Dermis blood vessel endothelial cell (primary cell): ENCODE data around the gene SSTR5. TPM values are rescaled to one million over a fixed set of nuclear protein-coding genes. Genes with fewer than 3 reads are reported as not detected.
"Not testable (repeated sequence)": the region's sequence is repeated elsewhere in the genome, so short reads cannot be mapped to it uniquely, and the experiment has no call there.

ENCODE experiments used
- DNase-seq: peaks from one replicate; pipeline ENCODE4 v3.0.0; 2010
- total RNA-seq: library from RNA; depleted of rRNA; stranded (reverse); fragments of >200 nt; gene quantifications from 2 replicates; pipeline ENCODE4 v1.2.3, GENCODE V29; 2014

The SSTR5 gene
- total RNA-seq, 1 donor from 2014 or later: 0.17 TPM

DNA sequence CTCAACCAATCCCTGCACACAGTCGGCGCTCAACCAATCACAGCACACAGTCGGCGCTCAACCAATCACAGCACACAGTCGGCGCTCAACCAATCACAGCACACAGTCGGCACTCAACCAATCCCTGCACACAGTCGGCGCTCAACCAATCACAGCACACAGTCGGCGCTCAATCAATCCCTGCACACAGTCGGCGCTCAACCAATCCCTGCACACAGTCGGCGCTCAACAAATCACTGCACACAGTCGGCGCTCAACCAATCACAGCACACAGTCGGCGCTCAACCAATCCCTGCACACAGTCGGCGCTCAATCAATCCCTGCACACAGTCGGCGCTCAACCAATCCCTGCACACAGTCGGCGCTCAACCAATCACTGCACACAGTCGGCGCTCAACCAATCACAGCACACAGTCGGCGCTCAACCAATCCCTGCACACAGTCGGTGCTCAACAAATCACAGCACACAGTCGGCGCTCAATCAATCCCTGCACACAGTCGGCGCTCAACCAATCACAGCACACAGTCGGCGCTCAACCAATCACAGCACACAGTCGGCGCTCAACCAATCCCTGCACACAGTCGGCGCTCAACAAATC, 20.2 kb downstream of the SSTR5 start:
- not testable (repeated sequence) for DNase-seq

DNA sequence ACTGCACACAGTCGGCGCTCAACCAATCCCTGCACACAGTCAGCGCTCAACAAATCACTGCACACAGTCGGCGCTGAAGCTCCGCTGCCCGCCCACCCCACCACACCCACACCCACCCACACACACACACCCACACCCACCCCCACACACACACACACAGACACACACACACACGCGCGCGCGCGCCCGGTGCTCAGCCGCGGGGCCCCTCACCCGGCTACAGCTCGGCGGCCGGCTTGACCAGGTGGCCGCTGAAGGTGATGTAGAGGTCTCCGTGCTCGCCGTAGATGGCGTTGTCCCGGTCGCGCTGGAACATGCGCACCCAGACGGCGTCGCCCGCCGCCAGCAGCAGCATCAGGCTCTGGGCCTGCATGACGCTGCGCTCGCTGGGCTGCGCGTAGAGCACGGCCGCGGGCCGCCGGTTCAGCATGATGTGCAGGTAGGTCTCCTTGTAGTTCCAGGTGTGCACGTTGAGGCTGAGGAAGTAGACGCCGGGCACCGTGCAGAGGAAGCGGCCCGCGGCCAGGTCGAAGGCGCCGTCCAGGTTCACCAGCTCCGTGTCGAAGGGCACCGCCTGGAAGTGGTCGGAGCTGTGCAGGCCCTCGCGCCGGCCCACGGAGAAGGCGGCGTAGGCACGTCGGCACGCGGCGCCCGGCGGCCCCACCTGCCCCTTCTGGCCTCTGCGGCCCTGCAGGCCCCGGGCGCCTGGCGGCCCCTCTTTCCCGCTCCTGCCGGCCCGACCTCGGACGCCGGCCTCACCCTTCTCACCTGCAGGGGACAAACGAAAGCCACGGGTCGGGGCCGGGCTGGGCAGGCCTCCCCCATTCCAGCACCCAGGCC, 21.0 kb downstream of the SSTR5 start:
- DNase-seq: peak; percentile 19

DNA sequence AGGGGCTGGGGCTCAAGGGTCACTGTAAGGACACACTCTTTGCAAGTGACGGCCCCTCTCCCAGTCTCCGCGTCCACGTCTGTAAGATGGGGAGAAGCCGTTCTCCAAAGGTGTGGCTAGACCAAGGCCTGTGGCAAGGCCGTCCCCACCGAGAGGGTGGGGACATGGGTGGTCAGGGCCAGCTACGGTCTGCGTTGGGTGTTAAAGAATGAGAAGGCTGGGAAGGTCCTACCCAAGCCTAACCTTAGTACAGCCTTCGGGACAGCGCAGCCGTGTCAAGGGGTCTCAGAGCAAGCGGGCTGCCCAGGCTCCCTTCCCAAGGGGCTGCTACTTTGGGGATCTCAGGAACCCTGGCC, 21.6 kb downstream of the SSTR5 start:
- DNase-seq: no peak

DNA sequence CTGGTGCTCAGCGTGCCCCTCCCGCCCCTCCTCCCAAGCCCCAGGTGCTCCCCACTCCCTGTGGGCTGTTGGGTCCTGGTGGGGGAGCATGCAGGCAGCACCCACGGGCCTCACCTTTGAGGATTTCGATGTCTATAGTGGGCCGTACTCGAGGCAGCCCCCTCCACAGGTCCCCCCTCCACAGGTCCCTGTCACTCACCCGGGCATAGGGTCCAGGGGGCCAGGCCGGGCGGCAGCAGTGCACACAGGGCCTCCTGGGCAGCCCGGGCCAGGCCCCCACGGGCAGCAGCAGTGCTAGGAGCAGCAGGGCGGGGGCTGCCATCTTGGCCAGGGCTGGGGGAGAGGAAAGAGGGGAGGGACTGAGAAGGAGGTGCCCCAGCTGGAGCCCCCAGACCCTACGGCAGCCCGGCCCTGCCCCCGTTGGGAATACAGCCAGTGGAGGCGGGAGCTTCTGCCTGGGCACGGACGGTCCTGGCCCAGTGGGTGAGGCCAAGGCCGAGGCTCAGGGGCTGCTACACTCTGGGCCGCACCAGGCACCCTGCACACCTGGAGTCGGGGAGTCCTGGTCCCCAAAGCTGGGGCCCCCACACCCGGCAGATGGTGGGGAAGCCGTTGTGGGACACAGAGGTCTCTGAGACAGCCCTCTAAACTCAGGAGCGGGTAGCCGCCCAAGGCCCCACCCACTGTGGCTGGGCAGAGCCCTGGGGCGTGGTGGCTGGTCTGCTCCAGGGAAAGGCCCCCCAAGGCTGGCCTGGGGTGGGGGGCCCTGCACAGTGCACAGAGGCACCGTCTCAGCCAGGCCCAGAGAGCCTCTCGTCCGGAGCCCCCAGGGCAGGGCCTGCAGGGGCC, 22.3 kb downstream of the SSTR5 start:
- DNase-seq: no peak

GRCh38 chr16:1095450-1096168, 23.1 kb downstream of the SSTR5 start:
- DNase-seq: no peak

DNA sequence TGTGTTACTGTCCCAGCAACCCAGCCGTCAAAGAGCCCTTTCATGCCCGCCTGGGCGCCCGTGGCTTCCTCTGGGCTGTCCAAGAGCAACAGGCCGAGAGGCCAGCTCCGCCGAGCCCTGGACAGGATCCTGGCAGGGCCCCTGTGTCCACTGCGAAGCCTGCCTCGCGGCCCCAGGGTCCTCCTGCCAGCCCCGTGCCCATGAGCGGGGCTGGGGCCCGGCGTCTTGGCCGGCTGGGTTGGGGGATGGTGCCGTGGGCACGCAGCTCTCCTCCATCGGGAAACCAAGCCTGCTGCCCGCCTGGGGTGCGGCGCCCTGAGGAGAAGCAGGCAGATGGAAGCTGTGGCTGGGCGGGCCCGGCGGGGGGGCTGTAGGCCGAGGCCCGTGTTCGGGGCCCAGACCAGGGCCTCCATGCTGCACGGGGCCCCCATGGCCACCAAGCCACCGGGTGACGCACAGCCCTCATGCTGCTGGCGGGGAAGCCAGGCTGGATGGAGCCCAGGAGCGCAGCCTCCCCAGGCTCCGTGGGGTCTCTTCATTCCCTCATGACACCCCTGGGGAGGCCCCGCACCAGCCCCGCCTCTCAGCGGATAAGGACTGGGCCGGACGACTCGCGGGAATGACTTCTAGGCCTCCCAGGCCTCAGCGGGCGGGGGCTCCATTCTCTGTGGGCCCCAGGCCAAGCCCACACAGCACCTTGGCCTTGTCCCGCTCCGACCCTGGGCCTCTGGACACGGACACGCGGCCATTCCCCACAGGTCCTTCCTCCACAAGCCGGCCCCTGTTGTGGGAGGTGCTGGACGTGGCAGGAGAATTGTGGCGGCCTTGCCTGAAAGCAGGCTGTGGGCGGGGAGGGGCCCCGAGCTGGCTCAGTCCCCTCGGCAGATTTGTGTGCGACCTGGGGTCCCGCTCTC, 23.9 kb downstream of the SSTR5 start, which contains the start of gene C1QTNF8:
TSS of gene C1QTNF8 (minus strand) at position 76 of the 914 bp plus-strand sequence. CDS start 1,322 bp downstream, outside the sequence.
- no peak for DNase-seq

DNA sequence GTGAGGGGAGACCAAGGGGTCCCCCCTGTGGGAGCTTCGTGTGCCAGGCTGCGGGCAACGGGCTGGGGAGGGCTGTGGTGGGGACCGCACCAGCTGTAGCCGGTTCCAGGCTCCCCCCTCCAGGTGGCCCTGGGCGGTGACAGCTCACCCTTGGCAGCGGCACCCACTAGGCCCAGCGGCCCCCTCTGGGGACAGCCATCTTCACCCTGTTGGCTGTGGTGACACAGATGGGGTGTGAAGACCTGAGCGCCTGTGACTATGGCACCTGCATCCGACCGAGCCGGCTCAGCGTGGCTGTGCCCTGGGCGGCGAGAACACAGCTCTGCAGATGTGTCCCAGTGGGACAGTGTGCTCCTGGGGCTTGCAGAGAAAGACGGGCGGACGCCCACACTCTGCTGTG, 24.6 kb downstream of the SSTR5 start:
- DNase-seq: no peak

DNA sequence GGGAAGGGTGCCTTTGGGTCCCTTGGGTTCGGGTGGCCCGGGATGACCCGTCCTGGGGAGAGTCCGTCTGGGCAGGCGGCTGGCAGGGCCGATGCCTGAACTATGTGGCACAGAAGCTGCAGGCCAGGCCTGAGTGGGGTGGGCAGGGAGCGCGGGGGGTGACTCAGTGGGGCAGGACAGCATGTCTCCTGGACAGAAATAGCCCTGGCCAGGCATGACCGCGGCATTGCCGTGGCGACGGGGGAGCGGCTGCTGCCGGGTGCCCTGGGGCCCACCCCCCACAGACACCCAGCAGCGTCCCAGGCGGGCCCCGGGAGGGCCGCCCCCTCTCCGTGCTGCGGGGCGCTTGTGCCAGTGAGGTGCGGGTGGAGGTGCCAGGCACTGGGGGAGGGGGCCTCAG, 25.3 kb downstream of the SSTR5 start:
- no peak for DNase-seq

GRCh38 chr16:1098266-1098991, 25.9 kb downstream of the SSTR5 start:
- no peak for DNase-seq

DNA sequence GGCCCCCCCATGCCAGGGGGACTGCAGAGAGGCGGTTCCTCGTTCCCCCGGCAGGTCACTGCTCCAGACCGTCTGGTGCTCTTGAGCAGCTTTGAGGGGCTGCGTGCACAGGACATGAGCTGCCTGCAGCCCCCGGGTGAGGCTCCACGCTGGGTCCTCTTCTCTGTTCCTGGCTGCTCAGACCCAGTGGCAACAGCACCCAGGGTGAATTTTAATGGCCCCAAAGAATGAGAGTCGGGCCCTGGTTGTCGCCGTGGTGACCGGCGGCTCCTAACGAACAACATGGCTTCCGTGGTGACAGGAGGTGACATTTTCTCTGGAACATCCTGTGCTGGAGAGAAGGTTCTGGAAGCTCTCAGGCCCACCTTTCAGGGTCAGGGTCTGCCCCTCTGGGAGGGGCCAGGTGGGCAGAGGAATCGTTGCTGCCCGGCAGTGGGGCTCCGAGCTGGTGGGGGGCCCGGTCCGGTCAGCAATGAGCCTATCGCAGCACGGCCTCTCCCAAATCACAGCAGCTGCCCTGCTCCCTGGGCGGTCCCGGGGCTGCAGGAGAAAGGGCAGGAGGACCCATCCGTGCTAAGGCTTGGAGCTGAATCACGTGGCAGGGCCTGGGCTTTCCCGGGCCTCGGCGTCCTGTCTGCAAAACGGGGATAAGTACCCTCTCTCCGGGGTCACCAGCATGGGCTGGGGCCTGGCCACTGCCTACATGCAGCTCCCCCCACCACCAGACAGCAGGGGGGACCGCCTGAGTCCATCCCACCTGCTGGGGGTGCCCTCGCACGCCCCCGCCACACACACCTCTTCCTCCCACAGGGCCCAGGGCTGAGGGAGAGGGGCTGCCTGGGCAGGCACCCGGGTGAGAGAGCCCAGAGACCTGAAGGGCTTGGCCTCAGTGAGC, 26.9 kb downstream of the SSTR5 start:
- no peak for DNase-seq

- DNase-seq: no peak
Observed at GRCh38 chr16:1100084-1100800, 27.7 kb downstream of the SSTR5 start.

DNA sequence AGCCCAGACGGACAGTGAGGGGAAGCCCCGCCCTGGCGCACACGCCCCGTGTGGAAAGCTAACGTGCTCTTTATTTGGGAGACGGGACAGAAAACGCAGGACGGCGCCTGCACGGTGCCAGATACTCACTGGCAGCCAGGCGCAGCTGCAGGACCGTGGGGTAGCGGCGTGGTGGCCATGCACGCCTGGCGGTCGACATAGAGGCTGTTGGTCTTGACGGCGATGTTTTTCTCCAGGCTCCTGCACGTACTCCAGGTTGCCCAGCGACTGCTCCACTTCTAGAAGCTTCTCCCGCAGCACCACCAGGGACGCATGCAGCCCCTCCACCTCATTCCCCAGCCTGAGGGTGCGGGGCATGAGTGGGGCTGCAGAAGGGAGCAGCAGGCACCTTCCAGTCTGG, 28.6 kb downstream of the SSTR5 start:
- no peak for DNase-seq

DNA sequence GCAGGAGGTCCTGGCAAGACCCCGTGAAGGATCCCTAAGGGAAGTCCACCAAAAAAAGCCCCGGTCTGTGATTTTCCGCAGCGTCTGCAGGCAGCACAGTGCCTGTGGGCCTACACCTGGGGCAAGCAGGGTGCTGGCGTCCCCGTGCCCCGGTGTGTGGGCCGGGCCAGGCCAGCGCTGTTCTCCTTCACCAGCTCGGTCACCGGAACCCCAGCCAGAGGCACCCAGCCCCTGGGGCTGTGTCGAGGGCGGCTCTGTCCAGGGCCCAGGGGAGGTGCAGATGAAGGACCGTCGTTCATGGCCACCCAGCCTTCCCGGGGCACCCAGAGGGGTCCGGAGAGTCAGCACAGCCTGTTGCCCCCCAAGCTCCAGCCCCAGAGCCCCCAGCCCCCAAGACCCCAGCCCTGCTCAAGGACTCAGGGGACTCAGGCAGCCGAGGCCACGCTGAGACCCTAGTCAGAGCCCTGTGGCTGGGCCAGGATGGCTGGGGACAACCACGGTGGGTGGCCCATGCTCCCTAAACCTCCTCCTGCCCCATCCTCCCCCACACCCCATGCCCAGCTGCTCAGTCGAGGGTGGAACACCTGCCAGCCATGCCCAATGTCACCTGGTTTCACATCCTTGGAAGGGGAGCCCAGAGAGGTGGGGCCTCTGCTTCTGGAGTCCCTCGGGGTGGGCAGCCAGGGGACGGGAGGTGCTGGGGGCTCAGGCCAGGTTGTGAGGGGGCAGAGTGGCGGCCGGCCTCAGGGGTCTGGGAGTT, 29.2 kb downstream of the SSTR5 start:
- no peak for DNase-seq

DNA sequence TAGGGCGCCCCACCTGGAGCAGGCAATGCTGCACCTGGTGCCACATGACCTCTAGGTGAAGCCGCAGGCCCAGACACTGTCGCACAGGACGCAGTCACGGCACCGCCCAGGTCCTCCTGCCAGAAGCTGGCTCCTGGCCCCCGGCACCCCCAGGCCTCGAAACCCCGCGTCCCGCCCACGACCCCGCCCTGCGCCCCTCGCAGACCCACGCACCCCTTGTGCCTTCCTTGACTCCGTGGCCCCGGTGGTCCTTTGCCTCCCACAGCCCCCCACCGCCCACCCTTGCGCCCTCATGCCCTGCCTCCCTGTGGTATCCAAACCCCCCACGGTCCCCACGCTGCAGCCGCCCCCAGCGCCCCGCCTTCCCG, 29.8 kb downstream of the SSTR5 start:
- DNase-seq: no peak

DNA sequence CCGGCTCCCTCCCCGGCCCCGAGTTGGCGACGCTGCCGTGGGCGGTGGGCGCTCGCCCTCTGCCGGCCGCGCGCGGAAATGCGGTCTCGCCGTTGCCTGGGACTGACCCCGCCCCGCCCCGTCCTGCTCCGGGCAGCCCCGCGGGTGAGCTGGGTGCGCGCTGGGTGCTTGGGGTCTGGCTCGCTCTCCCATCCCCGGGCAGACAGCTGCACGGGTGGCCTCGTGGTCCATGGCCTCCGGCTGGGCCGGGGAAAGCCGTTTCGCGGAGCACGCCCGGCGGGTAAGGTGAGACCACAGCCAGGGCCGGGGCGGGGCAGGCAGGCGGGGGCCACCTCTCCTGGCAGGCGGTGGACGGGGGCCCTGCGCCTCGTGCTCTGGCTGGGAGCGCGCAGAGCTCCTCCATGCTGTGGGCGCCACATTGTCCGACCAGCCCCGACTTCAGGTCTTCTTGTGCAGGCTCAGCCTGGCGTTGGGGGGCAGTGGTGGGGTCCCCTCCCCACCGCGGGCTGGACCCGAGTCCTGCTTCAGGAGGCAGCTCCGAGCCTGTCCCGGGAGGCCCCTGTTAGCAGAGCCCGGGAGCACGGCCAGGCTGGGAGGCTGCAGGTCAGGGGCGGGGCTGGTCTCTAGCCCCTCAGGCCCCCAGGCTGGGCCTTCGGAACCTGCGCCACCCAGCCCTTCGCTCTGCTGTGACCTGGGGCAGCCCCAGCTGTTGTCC, 30.5 kb downstream of the SSTR5 start:
- DNase-seq: peak; percentile 48

- no peak for DNase-seq
Observed at GRCh38 chr16:1103636-1103980, 31.1 kb downstream of the SSTR5 start.

- peak; percentile 78 for DNase-seq
Observed at GRCh38 chr16:1105888-1106620, 33.5 kb downstream of the SSTR5 start.
